Peyer's patch (tissue), 4 donors: ENCODE measurements around the gene MAP2K5.

Source experiments
- POLR2A ChIP-seq, 2 donors: fragments of 450-650 bp; IDR thresholded peaks; one replicate each; pipeline ENCODE4 v1.5.1; 2017; ENCODE audit warnings: antibody characterized with exemption in 2 of 2, mild to moderate bottlenecking in 2 of 2, moderate library complexity in 2 of 2
- TF ChIP-seq, protein P1 (sequence below), 6 experiments: fragments of 450-650 bp in 4 of 6; fragments of 200-600 bp in 2 of 6; sonication (generic) in 1 of 6; IDR thresholded peaks; one replicate each; pipeline ENCODE4 v1.5.1; 2017 to 2019; ENCODE audit warnings: antibody characterized with exemption in 6 of 6, mild to moderate bottlenecking in 3 of 6, moderate library complexity in 1 of 6

- TF ChIP-seq, protein P1, sequence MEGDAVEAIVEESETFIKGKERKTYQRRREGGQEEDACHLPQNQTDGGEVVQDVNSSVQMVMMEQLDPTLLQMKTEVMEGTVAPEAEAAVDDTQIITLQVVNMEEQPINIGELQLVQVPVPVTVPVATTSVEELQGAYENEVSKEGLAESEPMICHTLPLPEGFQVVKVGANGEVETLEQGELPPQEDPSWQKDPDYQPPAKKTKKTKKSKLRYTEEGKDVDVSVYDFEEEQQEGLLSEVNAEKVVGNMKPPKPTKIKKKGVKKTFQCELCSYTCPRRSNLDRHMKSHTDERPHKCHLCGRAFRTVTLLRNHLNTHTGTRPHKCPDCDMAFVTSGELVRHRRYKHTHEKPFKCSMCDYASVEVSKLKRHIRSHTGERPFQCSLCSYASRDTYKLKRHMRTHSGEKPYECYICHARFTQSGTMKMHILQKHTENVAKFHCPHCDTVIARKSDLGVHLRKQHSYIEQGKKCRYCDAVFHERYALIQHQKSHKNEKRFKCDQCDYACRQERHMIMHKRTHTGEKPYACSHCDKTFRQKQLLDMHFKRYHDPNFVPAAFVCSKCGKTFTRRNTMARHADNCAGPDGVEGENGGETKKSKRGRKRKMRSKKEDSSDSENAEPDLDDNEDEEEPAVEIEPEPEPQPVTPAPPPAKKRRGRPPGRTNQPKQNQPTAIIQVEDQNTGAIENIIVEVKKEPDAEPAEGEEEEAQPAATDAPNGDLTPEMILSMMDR (IDR thresholded peaks at IDR 0.05): no peak
- TF ChIP-seq POLR2A (IDR thresholded peaks at IDR 0.05): no peak
These were observed 36.7 kb downstream of the MAP2K5 start for GRCh38 chr15:67579164-67579563.
